HUES48 (cell line): ENCODE measurements around the gene SECISBP2.

Source experiments
- H3K27ac ChIP-seq: one replicate; pipeline ENCODE4 v1.7.0; 2013; ENCODE audit warnings: low read depth, low read length, inconsistent platforms
- H3K27me3 ChIP-seq: 2 replicates; pipeline ENCODE4 v1.6.1; 2013; ENCODE audit warnings: mild to moderate bottlenecking, low read length; ENCODE audit not compliant: control insufficient read depth, insufficient read depth
- H3K36me3 ChIP-seq: 2 replicates; pipeline ENCODE4 v1.6.1; 2013; ENCODE audit warnings: low read length; ENCODE audit not compliant: control insufficient read depth, insufficient read depth
- H3K4me1 ChIP-seq: 2 replicates; pipeline ENCODE4 v1.6.1; 2013; ENCODE audit warnings: mild to moderate bottlenecking, low read length; ENCODE audit not compliant: control insufficient read depth, insufficient read depth
- H3K4me3 ChIP-seq: 2 replicates; pipeline ENCODE4 v1.5.1; 2013; ENCODE audit warnings: mild to moderate bottlenecking, low read depth, low read length
- H3K9ac ChIP-seq: 2 replicates; pipeline ENCODE4 v1.6.1; 2013; ENCODE audit warnings: mild to moderate bottlenecking, low read depth, low read length, moderate library complexity
- H3K9me3 ChIP-seq: 2 replicates; pipeline ENCODE4 v1.6.1; 2013; ENCODE audit warnings: low read length; ENCODE audit not compliant: control insufficient read depth, insufficient read depth

SECISBP2 gene

DNA sequence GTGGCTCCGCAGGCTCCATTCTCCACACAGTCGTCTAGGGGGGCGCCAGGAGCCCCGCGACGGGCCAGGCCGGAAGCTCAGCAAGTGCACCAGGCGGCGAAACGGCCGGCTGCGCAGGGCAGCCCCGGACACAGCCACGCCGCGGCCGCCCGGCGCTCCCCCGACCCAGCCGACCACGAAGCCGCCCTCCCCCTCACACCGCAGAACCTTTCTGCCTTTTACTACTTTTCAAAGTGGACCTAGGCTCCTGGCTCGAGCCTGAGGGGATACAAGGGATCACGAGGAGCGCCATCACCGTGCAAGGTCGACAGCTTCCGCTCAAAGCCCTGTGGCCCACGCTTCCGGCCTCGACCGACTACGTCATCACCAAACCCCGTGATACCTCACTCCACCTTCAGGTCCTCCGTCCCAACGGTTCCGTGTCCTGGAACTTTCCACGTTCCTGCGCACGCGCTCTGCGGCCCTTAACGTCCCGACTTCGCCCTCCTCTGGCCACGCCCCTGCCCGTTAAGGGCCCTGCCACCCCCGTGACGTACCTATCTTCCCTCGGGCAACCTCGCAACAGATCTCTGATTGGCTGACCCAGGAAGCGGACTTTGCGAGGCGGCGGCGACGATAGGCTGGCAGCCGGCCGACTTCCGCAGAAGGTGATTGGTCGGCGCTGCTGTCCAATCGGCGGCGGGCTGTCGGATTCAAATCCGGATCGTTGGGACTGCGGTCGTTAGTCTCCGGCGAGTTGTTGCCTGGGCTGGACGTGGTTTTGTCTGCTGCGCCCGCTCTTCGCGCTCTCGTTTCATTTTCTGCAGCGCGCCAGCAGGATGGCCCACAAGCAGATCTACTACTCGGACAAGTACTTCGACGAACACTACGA lies 7.6 kb upstream of the SECISBP2 start, which contains the start of gene CKS2:
CKS2 (plus strand) TSS at position 721 of the 871 bp plus-strand sequence; CDS start at position 819, 98 bp downstream.
- peaks cover 24% of the 10 kb centered on the region for H3K36me3 ChIP-seq
- peaks cover 20% of the 10 kb centered on the region for H3K4me1 ChIP-seq
- no peaks in the 10 kb centered on the region for H3K9me3 ChIP-seq
- no peaks in the 10 kb centered on the region for H3K27me3 ChIP-seq
- peak within 1 kb of the TSS; percentile 100 for H3K27ac ChIP-seq
- H3K9ac ChIP-seq: peak within 1 kb of the TSS; percentile 98
- H3K4me3 ChIP-seq: peak within 1 kb of the TSS; percentile 99

DNA sequence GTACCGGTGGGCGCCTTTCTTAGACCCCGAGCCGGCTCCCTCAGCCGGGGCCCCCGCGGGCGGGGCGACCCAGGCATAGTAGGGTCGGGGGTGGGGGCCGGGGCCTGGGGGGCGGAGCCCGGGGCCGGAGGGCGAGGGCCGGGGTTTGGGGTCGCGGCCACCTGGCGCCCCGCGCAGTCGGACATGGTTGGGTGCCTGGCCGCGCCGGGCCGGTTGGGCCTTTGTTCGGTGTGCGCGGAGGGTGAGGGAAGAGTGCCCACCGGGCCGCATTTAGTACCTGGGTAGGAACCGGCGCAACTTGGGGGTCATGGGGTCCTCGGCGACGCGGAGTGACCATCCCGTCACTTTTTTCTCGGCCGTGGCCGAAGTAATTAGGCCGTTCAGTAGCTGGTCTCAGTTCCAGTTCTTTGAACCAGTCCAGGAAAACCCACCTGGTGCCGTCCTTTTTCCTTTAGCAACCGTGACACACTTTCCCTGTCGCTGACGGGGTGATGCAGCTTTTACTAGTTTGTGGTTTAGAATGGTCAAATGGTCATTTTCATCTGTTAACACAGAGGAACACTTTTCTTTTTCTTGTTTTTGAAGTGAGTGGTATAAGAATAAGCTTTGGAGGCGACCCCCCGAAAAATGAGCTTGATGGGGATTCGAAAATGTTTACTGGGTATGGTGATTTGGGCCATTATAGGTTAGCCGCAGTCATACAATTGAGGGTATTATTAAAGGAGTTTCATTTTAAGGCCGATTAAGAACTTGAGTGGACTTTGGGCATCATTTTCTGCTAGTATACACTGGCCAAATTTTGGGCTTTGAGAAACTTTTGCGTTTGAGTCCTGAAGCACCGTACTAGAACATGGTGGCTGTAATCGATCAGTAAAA lies 6.7 kb upstream of the SECISBP2 start:
- Histone ChIP-seq H3K36me3 (peaks cover 33% of the 10 kb centered on the region), H3K4me3 (peak overlapping the region; percentile 99), H3K27ac (peak overlapping the region; percentile 98), H3K27me3 (no peaks in the 10 kb centered on the region), H3K4me1 (peaks cover 20% of the 10 kb centered on the region), H3K9me3 (no peaks in the 10 kb centered on the region), H3K9ac (peak overlapping the region; percentile 98)

DNA sequence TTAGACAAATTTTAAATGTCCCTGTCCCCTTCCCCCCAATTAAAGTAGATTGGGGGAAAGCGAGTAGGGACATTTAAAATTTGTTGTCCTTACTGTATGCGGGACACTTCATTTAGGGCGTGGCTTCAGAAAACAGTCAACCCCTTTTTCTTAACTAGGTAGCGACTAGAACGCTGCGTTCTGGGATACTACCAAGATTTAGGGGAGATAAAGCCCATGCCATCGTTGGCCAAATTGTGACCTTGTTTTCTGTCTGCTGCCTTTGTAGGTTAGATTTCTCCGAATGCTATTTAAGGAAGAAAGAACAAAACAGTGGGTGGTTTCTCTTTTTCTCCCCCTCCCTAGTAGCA lies 6.1 kb upstream of the SECISBP2 start:
- H3K9ac ChIP-seq: peak overlapping the region; percentile 98
- H3K9me3 ChIP-seq: no peaks in the 10 kb centered on the region
- peak overlapping the region; percentile 98 for H3K27ac ChIP-seq
- peaks cover 21% of the 10 kb centered on the region for H3K4me1 ChIP-seq
- peak overlapping the region; percentile 99 for H3K4me3 ChIP-seq
- peaks cover 39% of the 10 kb centered on the region for H3K36me3 ChIP-seq
- no peaks in the 10 kb centered on the region for H3K27me3 ChIP-seq

DNA sequence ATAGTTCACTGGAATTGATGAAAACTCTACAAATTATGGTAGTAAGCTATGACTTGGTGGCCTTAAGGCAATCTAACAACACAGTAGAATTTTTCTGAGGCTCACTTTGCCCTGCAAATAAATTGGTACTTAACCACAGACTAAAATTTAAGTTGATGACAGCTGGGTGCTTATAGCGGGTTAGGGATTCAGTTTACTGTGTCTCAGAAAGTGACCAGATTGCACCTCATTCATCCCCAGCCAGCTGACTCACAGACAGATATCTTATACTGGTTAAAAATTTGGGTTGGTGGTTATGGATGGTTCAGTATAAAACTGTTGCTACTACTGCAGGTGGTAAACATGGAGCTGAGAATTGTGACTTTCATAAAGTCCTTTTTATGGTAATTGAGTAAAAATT lies 4.5 kb upstream of the SECISBP2 start:
- H3K4me3 ChIP-seq: peak overlapping the region; percentile 99
- H3K27ac ChIP-seq: peak overlapping the region; percentile 5
- no peaks in the 10 kb centered on the region for H3K27me3 ChIP-seq
- H3K9ac ChIP-seq: peak overlapping the region; percentile 98; the same call in 1 of the 2 replicates
- peaks cover 45% of the 10 kb centered on the region for H3K36me3 ChIP-seq
- H3K4me1 ChIP-seq: peaks cover 29% of the 10 kb centered on the region
- H3K9me3 ChIP-seq: no peaks in the 10 kb centered on the region

DNA sequence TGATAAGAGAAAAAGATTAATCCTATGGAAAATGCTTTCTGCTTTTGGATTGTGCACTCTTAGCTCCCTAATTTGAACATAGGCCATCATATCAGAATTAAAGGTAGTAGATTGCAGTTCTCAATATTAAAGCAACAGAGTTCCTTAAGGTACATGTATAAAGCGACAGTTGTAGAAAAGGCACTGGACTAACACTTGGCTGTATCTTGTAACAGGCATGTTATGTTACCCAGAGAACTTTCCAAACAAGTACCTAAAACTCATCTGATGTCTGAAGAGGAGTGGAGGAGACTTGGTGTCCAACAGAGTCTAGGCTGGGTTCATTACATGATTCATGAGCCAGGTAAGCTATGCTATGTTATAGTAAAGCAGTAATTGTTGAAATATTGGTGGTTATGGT lies 3.3 kb upstream of the SECISBP2 start:
- Histone ChIP-seq H3K9ac (no peak overlapping the region), H3K4me1 (peaks cover 32% of the 10 kb centered on the region), H3K36me3 (peaks cover 50% of the 10 kb centered on the region), H3K27ac (no peak overlapping the region), H3K4me3 (peak overlapping the region; percentile 99), H3K27me3 (no peaks in the 10 kb centered on the region), H3K9me3 (no peaks in the 10 kb centered on the region)

DNA sequence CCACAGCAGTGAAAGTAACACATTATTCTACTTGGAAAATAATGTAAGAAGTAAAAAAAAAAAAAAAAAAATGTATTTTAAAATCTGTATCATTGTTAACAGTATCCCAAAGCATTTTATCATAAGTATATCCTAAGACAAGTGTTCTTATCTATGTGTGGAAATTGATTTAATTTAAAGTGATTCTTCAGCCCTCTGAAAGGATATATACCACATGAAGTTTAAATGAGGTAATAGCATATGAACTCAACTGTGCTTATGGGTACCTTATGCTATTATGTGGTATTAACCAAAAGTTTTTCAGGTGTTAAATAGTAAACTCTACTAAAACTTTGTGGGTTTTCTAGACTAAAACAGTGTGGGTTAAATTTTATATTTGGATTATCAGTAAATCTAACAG lies 2.8 kb upstream of the SECISBP2 start:
- no peak overlapping the region for H3K27ac ChIP-seq

DNA sequence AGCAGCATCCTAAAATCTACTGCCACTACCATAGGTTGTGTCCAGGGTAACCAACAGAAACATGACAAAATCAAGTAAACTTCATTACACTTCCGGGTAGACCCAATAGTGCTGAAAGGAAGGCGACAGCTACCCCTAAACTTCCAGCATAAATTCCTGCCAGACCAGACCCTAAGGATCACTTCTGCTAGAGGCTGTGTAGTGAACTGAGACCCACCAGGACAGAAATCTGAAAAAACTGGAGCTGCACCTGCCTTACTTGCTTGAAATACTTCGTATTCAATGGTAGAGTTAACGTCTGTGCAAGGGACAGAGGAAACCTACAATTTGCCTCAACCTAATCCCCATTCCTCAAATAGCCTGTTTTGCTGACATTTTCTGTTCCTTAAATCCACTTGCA lies 1.0 kb upstream of the SECISBP2 start:
- H3K4me3 ChIP-seq: peak overlapping the region; percentile 97
- no peaks in the 10 kb centered on the region for H3K27me3 ChIP-seq
- H3K4me1 ChIP-seq: peaks cover 32% of the 10 kb centered on the region
- peak overlapping the region; percentile 100 for H3K27ac ChIP-seq
- peak overlapping the region; percentile 100; the same call in 1 of the 2 replicates for H3K9ac ChIP-seq
- H3K36me3 ChIP-seq: peaks cover 67% of the 10 kb centered on the region
- H3K9me3 ChIP-seq: no peaks in the 10 kb centered on the region

More for the DNA sequence above, 2.8 kb upstream of the SECISBP2 start:
- Histone ChIP-seq H3K9ac (no peak overlapping the region), H3K27me3 (no peaks in the 10 kb centered on the region), H3K9me3 (no peaks in the 10 kb centered on the region), H3K4me3 (no peak overlapping the region), H3K4me1 (peaks cover 32% of the 10 kb centered on the region), H3K36me3 (peaks cover 53% of the 10 kb centered on the region)

DNA sequence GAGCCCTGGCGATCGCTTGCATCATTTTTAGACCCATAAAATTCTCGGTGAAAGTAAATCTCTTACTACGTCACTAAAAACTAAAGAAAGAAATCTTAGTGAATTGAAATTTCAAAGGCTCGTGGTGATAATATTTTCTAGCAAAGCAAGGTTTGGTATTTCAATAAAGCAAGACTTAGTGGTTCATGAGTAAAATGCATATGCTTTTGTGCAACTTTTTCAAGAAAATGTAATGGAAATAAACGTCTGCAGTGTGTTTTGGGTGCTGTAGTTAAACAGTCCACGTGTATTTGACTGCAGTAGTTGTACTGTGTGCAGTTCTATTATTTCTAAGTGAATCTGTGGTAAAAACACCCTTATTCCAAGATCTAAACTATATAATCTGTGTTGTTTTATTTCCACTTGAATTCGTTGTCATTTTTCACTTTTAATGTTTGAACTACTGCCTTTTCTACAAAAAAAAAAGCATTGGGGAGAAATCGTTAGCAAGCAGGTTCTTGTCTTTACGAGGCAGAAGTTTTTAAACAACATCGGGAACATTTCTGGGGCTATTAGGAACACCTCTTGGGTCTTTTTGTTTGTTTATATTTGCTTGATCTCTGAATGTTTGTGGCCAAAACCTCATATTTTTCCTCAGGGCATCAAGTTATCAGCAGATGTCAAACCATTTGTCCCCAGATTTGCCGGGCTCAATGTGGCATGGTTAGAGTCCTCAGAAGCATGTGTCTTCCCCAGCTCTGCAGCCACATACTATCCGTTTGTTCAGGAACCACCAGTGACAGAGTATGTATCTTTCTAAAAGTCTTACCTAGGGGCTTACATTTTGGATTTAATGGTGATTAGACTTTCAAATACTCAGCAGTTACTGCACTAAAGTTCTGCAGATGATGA lies 960 bp downstream of the SECISBP2 start:
- Histone ChIP-seq H3K36me3 (peaks cover 63% of the 10 kb centered on the region), H3K27ac (peak overlapping the region; percentile 100), H3K27me3 (no peaks in the 10 kb centered on the region), H3K4me1 (peaks cover 22% of the 10 kb centered on the region), H3K9me3 (no peaks in the 10 kb centered on the region), H3K4me3 (peak overlapping the region; percentile 97), H3K9ac (peak overlapping the region; percentile 100)

DNA sequence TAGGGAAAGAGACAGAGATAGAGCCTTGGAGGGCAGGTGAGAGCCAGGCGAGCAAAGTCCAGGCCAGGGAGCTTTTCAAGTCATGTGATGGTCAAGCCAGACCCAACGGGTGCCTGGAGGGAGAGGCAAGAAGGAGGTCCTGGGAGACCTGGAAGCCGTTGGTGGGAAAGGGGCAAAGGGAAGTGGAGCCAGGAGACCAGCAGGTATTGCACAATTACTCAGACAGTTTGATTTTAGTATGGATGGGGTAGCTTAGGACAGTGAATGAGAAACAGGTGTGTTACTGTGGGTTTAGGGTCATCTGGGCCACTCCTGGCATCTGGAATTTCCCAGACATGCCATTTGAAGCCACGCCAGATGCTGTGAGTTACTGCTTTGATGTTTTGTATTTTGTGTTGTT lies 5.1 kb downstream of the SECISBP2 start:
- H3K9me3 ChIP-seq: no peaks in the 10 kb centered on the region
- peaks cover 8% of the 10 kb centered on the region for H3K4me1 ChIP-seq
- H3K27ac ChIP-seq: no peak overlapping the region

DNA sequence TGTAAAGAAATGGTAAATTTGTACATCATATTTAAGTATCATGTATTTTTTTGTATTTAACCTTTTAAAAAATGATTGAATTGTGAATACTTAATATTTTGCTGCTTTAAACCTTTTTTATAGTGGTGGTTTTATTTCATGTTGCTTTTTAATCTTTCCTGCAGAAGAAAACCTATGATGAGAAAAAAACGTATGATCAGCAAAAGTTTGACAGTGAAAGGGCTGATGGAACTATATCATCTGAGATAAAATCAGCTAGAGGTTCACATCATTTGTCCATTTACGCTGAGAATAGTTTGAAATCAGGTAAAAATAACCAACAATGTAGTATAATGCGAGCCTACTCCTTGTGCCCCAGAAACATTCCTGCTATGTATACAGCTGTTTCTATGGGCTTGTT lies 7.4 kb downstream of the SECISBP2 start:
- Histone ChIP-seq H3K27ac (no peak overlapping the region), H3K36me3 (peaks cover 72% of the 10 kb centered on the region), H3K4me3 (no peak overlapping the region), H3K27me3 (no peaks in the 10 kb centered on the region), H3K4me1 (no peaks in the 10 kb centered on the region), H3K9ac (no peak overlapping the region), H3K9me3 (no peaks in the 10 kb centered on the region)

More for the DNA sequence above, 5.1 kb downstream of the SECISBP2 start:
- Histone ChIP-seq H3K36me3 (peaks cover 58% of the 10 kb centered on the region), H3K4me3 (no peak overlapping the region), H3K9ac (no peak overlapping the region), H3K27me3 (no peaks in the 10 kb centered on the region)
